ENCODE measurements around the gene SV2B.

Gene SV2B

DNA sequence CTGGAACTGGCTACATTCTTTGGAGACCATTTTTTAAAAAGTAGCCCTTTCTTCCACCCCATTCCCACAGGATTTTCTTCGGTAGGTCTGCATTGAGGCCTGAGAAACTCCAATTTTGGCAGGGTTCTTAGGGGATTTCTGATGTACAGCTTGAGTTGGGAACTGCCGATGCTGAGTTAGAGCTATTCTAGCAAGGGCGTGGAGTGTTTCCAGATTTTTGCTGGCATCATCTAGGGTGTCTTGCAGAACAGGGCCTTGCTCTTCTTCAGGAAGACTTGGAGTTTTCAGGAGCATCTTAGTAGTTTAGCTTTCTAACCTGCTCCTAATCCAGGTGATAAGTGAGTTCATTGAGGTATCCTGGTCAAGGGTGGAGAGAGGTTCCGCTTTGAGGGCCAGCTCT lies 41.0 kb downstream of the SV2B start:
- no peak for DNase-seq (ENCODE audit: low read depth)

DNA sequence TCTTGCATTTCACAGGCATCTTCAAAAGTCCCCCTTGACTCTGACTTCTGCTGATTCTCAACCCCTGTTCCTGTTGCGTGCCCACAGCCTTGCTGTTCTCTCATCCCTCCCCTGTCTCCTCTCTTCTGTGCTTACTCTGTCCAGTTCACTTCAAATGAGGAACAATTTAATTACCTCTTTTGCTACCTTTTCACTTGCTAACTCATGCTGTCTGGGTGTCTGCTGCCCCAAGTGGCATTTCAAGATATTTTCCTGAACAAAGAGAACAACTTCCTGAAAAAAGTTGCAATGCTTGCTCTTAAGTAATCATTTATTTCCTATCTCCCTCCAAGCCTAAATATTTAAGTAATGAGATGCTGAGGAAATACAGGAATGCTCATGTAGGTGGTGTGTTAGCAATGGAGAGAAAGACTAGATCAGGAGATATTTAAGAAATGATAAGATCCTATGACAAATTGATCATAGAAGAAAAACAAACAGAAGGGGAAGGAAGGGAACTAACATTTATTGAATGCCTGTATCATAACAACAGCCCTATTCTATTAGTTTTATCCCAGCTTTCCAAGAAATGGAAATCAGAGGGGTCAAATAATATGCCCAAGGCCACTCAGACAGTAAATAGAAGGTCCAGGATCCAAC lies 42.2 kb downstream of the SV2B start:
- DNase-seq (ENCODE audit: low read depth) = no peak

DNA sequence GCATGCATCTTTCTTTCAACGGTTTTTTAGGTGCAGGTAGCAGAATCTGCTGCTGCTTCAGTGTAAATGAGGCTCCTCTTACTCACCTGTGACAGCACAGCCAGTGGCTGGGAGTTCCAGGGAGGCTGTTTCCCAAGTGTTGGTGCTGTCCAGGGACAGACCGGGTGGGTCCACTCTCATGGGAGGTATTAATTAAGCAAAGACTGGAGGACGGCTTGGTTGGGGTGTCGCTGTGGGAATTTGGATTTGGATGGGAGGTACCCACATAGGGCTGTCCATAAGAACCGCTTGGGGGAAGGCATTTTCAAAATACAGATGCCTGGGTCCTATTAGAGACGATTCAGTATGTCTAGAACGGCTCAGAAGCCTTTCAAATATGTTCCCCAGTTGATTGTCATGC lies 42.9 kb downstream of the SV2B start:
- no peak for DNase-seq (ENCODE audit: low read depth)

- no peak for DNase-seq (ENCODE audit: low read depth)
Measured at GRCh38 chr15:91146728-91147127, 46.7 kb downstream of the SV2B start.

DNA sequence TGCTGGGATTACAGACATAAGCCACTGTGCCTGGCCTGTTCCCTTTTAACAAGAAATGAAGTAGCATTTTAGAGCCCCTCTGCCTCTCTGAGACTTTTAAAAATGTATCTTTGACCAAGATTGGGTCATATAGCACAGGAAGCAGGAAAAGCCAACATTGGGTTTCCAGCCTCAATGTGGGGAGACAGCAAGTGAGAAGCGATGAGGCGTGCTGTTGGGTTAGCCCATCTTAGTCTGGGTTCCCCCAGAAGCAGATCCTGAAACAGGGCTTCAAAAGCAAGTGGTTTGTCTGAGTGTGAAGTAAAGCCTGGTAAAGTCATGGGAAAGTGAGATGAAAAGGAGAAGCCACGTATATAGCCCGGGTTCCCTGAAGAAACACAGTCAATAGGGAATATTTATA lies 48.2 kb downstream of the SV2B start:
- DNase-seq (ENCODE audit: low read depth) = no peak

GRCh38 chr15:91150502-91151160 lies 50.6 kb downstream of the SV2B start:
- DNase-seq (ENCODE audit: low read depth) = no peak

DNA sequence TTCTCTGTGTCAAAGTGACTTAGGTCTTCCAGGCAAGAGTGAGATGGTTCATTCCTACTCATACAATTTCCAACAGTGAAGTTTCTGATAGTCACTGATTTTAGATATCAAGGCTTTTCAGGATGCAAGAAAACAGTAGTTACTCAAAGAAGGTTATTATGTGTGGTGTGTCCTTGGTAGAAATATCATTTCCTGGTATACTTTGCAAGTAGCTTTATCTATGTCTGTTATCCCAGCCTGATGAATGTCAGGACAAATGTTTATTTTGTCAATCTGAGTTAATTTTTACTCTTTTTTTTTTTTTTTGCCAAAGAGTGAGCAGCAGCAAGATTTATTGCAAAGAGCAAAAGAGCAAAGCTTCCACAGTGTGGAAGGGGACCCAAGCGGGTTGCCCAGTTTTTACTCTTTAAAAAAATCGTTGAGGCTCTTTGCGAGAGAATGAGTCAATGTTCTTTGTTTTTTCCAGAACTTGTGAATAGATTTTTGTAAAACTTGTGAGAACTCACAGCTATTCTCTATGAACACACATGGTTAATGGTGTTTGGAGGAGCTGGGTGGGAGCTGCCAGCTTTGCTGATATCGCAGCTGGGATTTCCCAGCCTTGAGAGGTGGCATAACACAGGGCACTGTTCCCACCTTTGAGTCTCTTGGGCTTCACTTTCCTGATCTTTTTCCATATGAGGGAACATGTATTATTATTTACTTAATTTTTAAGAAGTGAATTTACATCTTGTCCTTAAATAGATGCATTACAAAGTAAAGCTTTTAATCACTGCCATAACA lies 51.9 kb downstream of the SV2B start:
- no peak for DNase-seq (ENCODE audit: low read depth)

DNA sequence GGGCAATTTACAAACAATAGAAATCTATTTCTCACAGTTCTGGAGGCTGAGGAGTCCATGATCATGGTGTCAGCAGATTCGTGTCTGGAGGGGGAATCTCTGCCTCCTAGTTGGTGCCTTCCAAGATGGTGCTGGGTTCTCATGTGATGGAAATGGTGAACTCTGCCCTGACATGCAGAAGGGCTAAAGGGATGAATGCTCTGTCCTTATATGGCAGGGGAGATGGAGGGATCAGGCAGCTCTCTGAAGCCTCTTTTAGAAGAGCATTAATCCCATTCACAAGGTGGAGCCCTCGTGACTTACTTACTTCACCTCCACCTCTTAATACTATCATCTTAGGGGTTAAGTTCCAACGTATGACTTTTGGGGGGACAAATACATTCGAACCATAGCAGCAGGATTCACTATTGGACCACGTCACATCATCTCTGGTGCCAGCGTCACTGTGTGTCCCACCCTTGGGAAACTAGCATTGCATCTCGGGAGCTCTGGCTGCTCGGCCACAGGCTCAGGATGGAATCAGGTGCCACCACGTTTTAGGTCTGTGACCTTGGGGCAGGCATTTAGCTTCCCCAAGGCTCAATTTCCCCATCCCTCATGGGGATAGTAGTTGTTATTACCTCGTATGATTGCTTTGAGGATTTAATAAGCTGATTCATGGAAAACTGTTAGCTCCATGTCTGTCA lies 53.0 kb downstream of the SV2B start:
- no peak for DNase-seq (ENCODE audit: low read depth)

GRCh38 chr15:91153954-91154353 lies 53.9 kb downstream of the SV2B start:
- no peak for DNase-seq (ENCODE audit: low read depth)

DNA sequence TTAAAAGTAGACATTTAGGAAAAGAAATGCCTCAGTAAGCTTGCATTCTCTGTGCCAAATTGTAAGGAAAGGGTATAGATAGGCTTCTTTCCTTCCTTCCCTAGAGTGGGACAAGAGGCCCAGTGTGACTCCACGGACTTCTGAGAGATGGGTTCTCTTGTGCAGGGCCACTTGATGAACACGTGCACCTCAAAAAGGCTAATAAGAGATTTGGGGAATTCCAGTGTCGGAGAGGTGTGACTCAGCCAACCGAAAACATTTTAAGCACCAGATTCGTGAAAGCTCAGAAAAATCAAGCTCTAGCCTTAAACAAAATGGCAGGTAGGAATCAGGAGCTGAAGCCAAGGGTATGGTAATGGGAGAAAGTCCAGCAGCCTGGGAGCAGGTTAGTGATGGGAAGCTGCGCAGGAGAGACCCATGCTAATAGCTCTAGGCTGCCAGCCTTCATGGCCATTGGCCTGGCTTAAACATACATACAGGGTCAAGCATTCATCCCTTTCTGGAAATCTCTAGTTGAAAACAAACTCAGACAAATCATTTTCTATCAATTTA lies 56.2 kb downstream of the SV2B start:
- DNase-seq (ENCODE audit: low read depth) = no peak

DNA sequence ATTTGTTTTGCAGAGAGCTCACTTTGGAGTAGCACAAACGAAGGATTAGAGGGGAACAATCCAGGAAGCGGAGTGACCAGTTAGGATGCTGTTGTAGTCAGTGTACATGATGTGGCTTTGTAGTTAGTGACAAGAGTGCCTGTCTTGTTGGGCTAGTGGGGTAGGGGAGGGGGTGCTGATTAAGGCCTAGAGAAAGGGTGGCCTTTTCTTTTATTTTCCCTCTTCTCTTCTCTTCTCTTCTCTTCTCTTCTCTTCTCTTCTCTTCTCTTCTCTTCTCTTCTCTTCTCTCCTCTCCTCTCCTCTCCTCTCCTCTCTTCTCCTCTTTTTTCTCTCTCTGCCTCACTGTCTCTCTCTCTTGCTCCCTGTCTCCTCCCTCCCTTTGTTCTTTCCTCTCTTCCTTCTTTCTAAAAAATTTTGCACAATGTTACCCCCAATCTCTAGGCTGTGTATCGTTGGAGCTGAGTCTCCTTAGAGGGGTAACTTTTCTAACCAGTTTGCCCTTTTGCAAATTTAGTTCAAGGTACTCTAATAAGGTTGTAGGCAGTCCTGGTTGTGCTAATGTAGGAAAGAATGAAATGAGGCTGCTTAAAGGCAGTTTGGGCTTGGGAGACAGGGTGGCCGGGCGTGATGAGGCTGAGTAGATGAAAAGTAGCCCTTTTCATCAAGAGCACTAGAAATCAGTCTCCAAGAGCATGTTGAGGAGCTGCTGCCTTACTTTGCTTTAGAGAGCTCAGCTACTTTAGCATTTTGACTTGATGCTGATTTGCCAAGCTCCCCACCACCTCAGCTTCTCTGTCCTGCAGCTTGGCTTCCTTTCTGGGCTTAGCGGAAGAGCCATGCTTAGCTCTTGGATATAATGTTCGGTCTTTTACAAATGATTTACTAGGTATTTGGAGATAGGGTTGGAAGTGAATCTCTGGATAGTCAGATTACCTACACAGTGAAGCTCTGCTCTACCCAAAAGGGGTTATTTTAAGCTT lies 58.6 kb downstream of the SV2B start:
- no peak for DNase-seq (ENCODE audit: low read depth)

- no peak for DNase-seq (ENCODE audit: low read depth)
Measured at GRCh38 chr15:91165850-91166249, 65.8 kb downstream of the SV2B start.

DNA sequence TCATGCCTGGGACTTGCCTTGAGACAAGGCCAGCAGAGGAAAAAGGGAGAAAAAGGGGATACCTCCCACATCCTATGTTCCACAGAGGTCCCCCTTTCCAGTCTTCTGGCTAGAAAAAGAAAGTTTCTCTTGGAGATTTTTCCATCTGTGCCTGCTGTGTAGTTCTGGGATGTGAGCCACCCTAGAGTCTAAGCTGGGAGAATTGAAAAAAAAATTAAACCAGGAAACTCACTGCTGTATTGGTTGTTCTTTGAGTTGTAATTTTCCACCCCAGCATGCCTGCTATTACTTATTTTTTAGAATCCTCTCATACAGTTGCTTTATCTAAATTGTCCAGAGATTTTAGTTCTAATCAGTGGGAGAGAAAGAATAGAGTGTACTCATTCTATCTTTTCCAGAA lies 68.4 kb downstream of the SV2B start:
- no peak for DNase-seq (ENCODE audit: low read depth)

GRCh38 chr15:91171334-91171733 lies 71.3 kb downstream of the SV2B start:
- DNase-seq (ENCODE audit: low read depth) = no peak

DNA sequence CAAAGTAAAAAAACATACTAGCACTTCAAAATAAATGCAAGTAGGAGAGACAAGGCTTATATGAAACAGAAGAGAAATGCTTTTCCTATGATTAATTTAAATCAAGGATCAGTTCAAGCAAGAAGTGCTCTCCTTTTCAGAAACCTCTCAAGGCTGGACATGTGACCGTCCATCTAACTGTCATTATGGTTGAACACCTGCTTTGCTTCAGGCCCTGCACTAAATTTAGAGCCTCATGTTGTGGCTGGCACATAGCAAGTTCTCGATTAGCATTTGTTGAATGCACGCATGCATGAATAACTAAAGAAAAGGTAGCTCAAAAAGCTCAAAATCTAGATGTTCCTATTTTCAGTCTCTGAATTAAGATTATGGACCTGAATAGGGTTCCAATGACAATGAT lies 82.0 kb downstream of the SV2B start:
- DNase-seq (ENCODE audit: low read depth) = no peak

DNA sequence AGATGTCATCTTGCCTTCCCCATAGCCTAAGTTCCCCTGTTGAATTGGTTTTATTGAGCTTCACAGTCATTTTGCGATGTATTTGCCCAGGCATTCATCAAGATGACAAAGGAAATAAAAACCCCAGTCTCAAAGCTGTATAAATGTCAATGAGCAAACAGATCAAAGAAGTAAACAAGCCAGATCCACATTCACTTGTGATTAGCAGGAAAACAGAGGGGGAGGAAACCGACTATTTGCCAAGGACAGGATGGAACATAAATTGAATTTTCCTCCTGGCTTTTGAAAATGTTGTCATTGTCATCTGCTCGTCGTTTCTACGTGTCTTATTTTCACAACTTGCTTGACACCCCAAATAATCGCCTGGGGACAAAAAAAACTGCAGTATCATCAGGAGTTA lies 83.5 kb downstream of the SV2B start:
- no peak for DNase-seq (ENCODE audit: low read depth)

- DNase-seq (ENCODE audit: low read depth) = no peak
Measured at GRCh38 chr15:91184441-91184840, 84.4 kb downstream of the SV2B start.

GRCh38 chr15:91186904-91187656 lies 87.0 kb downstream of the SV2B start:
- no peak for DNase-seq (ENCODE audit: low read depth)

- no peak for DNase-seq (ENCODE audit: low read depth)
Measured at GRCh38 chr15:91192285-91192684, 92.2 kb downstream of the SV2B start.

GRCh38 chr15:91192690-91193377 lies 92.8 kb downstream of the SV2B start:
- DNase-seq (ENCODE audit: low read depth) = no peak

Measured in HS-27A (cell line).